ENCODE results near the gene ACAA1. TPM values are rescaled to one million over a fixed set of nuclear protein-coding genes. Genes with fewer than 3 reads are reported as not detected.
A peak's percentile ranks its signal among the peaks of the same experiment; 100 is the strongest.

ACAA1 gene
- total and polyA plus RNA-seq, 10 of the 15 experiments (the other 5 are each of a cell fraction or from before 2014, with no cell fraction given), result 5.7 to 85.4 (median 60.6) TPM

DNA sequence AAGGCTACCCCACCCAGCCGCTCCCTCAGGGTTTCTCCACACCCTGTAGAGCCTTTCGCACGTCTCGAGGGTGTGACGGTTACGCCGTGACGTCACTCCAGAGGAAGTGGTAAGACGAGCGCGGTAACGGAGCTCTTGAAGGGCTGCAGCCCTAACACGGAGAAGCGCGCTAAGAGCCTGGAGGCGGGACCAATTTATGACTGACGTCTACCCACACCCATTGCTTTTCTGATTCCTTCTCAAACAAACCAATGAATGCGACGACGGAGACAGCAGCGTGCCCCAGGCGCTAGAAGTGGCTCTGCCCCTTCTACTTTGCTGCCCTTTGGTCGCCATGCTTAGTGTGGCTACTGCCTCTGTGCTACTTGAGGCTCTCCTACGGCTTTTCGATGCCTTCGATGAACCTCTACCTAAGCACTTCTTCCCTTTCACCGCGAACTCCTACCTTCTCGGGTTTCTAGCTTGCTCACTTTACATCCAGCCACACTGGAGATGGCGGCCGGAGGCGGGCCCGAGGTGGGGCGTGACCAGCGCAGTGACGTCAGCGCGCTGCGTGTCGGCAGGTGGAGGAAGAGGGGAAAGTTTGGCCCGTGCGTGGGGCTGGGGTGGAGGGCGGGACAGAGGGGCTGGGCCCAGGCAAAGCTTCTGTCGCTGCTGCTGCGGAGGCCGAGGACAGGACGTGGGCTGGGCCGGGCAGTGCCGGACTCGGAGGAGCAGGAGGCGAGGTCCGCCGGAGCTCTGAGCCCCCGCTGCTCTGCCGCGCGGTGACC lies 28.2 kb upstream of the ACAA1 start, which contains the start of gene OXSR1 (continued):
- TF ChIP-seq E2F8 (IDR thresholded peaks at IDR 0.05; ENCODE audit: low read depth, partially characterized antibody), result peak; percentile 88
- peak; percentile 75 for TF ChIP-seq FOS (IDR thresholded peaks at IDR 0.05; ENCODE audit: borderline replicate concordance, extremely low read depth, insufficient read length)
- peak; percentile 77 for TF ChIP-seq HCFC1 (IDR thresholded peaks at IDR 0.05; ENCODE audit: low read length)
- TF ChIP-seq STAT1 (conservative IDR thresholded peaks at IDR 0.05), result peak; percentile 52; the same call in 1 of the 2 replicates
- no peak for TF ChIP-seq ZBED1 (IDR thresholded peaks at IDR 0.05; ENCODE audit: borderline replicate concordance)
- TF ChIP-seq YBX1 (IDR thresholded peaks at IDR 0.05), result no peak
- TF ChIP-seq ZNF622 (IDR thresholded peaks at IDR 0.05), result no peak
- no peak for TF ChIP-seq STAT3 (IDR thresholded peaks at IDR 0.05; ENCODE audit: low read depth, low read length)
- TF ChIP-seq NBN (IDR thresholded peaks at IDR 0.05), result peak; percentile 100
- peak; percentile 83 for TF ChIP-seq ATF2 (IDR thresholded peaks at IDR 0.05; ENCODE audit: low read length)
- no peak for TF ChIP-seq HDAC2 (IDR thresholded peaks at IDR 0.05)
- TF ChIP-seq RBBP5 (conservative IDR thresholded peaks at IDR 0.05), result no peak; the same call in 1 of the 2 replicates
- TF ChIP-seq CHD1 (IDR thresholded peaks at IDR 0.05; ENCODE audit: low read depth, low read length), result no peak
- no peak for TF ChIP-seq ATF3 (IDR thresholded peaks at IDR 0.05; ENCODE audit: borderline replicate concordance, extremely low read depth, low read depth, low read length)
- peak; percentile 78 for TF ChIP-seq RAD51 (IDR thresholded peaks at IDR 0.05)
- TF ChIP-seq ZBTB40 (IDR thresholded peaks at IDR 0.05; ENCODE audit: borderline replicate concordance), result peak; percentile 91
- peak; percentile 1; the same call in 1 of the 2 replicates for TF ChIP-seq USF2 (IDR thresholded peaks at IDR 0.05; ENCODE audit: borderline replicate concordance, low read depth, low read length)
- TF ChIP-seq GATAD2B (conservative IDR thresholded peaks at IDR 0.05; ENCODE audit: low read depth), result no peak; the same call in 1 of the 2 replicates
- TF ChIP-seq POLR2AphosphoS2 (IDR thresholded peaks at IDR 0.05; ENCODE audit: low read depth, low read length), result 0 out of 2 replicates have a peak, but pooled peaks have one; percentile 82
- TF ChIP-seq MTA3 (IDR thresholded peaks at IDR 0.05; ENCODE audit: borderline replicate concordance, low read length), result no peak
- TF ChIP-seq ZZZ3 (IDR thresholded peaks at IDR 0.05; ENCODE audit: control insufficient read depth, insufficient read length, low read depth), result no peak
- no peak for TF ChIP-seq KAT2A (conservative IDR thresholded peaks at IDR 0.05; ENCODE audit: control insufficient read depth, low read depth, low read length)

All from GM12878 (cell line).